ENCODE data around the gene CCDC33.

- TF ChIP-seq CTCF (IDR thresholded peaks at IDR 0.05; ENCODE audit: low read depth, low read length) (no peak), EZH2phosphoT487 (IDR thresholded peaks at IDR 0.05; ENCODE audit: low read depth) (no peak)
Measured at GRCh38 chr15:74369756-74370155, 133.6 kb downstream of the CCDC33 start.

Data from OCI-LY3 (cell line).